NOMO-1 treated with dmso at 0.1 percent for 144 hours (cell line): ENCODE data around the gene PI4KA.
"Not testable (repeated sequence)": the region's sequence is repeated elsewhere in the genome, so short reads cannot be mapped to it uniquely, and the experiment has no call there.

ENCODE experiments used
- DNase-seq: peaks from one replicate; lab custom pipeline; 2025; ENCODE audit not compliant: unreplicated experiment; lab: John Stamatoyannopoulos, UW

PI4KA gene

GRCh38 chr22:20858615-20859416, at the start of gene PI4KA, which contains the start of gene SNAP29:
TSS of gene PI4KA (minus strand) at chr22:20858811. CDS start at chr22:20858725, 86 bp downstream.
TSS of gene SNAP29 (plus strand) at chr22:20859007. CDS start at chr22:20859111, 104 bp downstream.
- DNase-seq: peak; percentile 98

- no peak for DNase-seq
Observed at GRCh38 chr22:20906387-20906767, 47.8 kb upstream of the PI4KA start.

- DNase-seq: no peak
Observed at GRCh38 chr22:20905415-20906386, 47.1 kb upstream of the PI4KA start.

GRCh38 chr22:20904980-20905355, 46.4 kb upstream of the PI4KA start:
- DNase-seq: no peak

- DNase-seq: peak; percentile 80
Observed at GRCh38 chr22:20904008-20904979, 45.7 kb upstream of the PI4KA start.

- DNase-seq: no peak
Observed at GRCh38 chr22:20903093-20903492, 44.5 kb upstream of the PI4KA start.

GRCh38 chr22:20901093-20902033, 42.8 kb upstream of the PI4KA start:
- DNase-seq: not testable (repeated sequence)

GRCh38 chr22:20899827-20900423, 41.3 kb upstream of the PI4KA start:
- DNase-seq: no peak

GRCh38 chr22:20897737-20898136, 39.1 kb upstream of the PI4KA start:
- DNase-seq: not testable (repeated sequence)

GRCh38 chr22:20890975-20891374, 32.4 kb upstream of the PI4KA start:
- DNase-seq: no peak

GRCh38 chr22:20889904-20890540, 31.4 kb upstream of the PI4KA start:
- no peak for DNase-seq

GRCh38 chr22:20889025-20889704, 30.6 kb upstream of the PI4KA start:
- DNase-seq: no peak

- DNase-seq: no peak
Observed at GRCh38 chr22:20887375-20887774, 28.8 kb upstream of the PI4KA start.

- DNase-seq: peak; percentile 65
Observed at GRCh38 chr22:20885557-20886323, 27.1 kb upstream of the PI4KA start.

GRCh38 chr22:20885017-20885556, 26.5 kb upstream of the PI4KA start:
- DNase-seq: no peak

- no peak for DNase-seq
Observed at GRCh38 chr22:20884454-20884853, 25.8 kb upstream of the PI4KA start.

GRCh38 chr22:20882855-20883254, 24.2 kb upstream of the PI4KA start:
- no peak for DNase-seq
